ENCODE data around the gene ZDHHC3.

ZDHHC3 gene

DNA sequence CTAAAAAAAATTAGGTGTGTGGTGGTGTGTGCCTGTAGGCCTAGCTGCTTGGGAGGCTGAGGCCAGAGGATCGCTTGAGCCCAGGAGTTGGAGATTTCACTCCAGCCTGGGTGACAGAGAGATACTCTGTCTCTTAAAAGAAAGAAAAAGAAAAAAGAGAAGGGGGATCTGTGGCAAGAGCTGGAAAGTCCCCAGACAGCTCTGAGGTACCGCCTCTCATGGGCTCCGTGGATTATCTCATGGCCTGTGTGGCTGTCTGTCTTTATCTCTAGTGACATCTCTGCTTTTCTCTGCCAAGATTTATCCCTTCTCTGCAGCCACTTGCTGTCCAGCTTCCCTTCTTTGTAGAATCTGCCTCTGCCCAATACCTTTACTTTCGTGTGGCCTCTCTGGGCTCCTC lies 5.8 kb upstream of the ZDHHC3 start:
- TF ChIP-seq TAF1 (IDR thresholded peaks at IDR 0.05; ENCODE audit: borderline replicate concordance, insufficient read depth, low read length) = no peak
- no peak for TF ChIP-seq SIN3A (IDR thresholded peaks at IDR 0.05; ENCODE audit: borderline replicate concordance, insufficient read depth, low read length)
- TF ChIP-seq, protein P1, sequence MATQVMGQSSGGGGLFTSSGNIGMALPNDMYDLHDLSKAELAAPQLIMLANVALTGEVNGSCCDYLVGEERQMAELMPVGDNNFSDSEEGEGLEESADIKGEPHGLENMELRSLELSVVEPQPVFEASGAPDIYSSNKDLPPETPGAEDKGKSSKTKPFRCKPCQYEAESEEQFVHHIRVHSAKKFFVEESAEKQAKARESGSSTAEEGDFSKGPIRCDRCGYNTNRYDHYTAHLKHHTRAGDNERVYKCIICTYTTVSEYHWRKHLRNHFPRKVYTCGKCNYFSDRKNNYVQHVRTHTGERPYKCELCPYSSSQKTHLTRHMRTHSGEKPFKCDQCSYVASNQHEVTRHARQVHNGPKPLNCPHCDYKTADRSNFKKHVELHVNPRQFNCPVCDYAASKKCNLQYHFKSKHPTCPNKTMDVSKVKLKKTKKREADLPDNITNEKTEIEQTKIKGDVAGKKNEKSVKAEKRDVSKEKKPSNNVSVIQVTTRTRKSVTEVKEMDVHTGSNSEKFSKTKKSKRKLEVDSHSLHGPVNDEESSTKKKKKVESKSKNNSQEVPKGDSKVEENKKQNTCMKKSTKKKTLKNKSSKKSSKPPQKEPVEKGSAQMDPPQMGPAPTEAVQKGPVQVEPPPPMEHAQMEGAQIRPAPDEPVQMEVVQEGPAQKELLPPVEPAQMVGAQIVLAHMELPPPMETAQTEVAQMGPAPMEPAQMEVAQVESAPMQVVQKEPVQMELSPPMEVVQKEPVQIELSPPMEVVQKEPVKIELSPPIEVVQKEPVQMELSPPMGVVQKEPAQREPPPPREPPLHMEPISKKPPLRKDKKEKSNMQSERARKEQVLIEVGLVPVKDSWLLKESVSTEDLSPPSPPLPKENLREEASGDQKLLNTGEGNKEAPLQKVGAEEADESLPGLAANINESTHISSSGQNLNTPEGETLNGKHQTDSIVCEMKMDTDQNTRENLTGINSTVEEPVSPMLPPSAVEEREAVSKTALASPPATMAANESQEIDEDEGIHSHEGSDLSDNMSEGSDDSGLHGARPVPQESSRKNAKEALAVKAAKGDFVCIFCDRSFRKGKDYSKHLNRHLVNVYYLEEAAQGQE (IDR thresholded peaks at IDR 0.05; ENCODE audit: insufficient read depth in 1 of 2, low read depth in 2 of 2, low read length in 2 of 2) = no peak
- TF ChIP-seq FOXP2 (optimal IDR thresholded peaks at IDR 0.05; ENCODE audit: borderline replicate concordance, extremely low read depth, extremely low read length, insufficient read depth) = no peak
- TF ChIP-seq POLR2AphosphoS5 (IDR thresholded peaks at IDR 0.05; ENCODE audit: low read depth, low read length) = no peak

DNA sequence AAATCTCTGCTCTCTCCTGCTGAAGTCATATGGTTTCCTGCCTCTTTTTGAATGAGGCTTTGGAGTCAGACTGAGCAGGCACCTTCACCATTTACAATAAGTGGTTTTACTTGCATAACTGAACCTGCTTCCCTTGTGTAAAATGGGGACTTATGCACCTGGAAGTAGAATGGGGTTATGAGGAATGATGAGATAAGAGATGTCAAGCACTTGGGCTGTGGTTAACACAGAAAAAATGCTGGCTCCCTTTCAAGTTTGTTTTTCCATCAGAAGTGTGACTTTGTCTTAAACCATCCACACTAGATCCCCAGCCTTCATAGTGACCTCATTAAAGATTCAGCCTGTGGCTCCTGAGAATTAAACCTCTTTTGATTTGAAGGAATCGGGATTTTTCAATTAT lies 5.2 kb upstream of the ZDHHC3 start:
- TF ChIP-seq SIN3A (IDR thresholded peaks at IDR 0.05; ENCODE audit: borderline replicate concordance, insufficient read depth, low read length) = no peak
- TF ChIP-seq, protein P1 (IDR thresholded peaks at IDR 0.05; ENCODE audit: insufficient read depth in 1 of 2, low read depth in 2 of 2, low read length in 2 of 2) = no peak
- TF ChIP-seq FOXP2 (optimal IDR thresholded peaks at IDR 0.05; ENCODE audit: borderline replicate concordance, extremely low read depth, extremely low read length, insufficient read depth) = no peak
- no peak for TF ChIP-seq TAF1 (IDR thresholded peaks at IDR 0.05; ENCODE audit: borderline replicate concordance, insufficient read depth, low read length)
- TF ChIP-seq POLR2AphosphoS5 (IDR thresholded peaks at IDR 0.05; ENCODE audit: low read depth, low read length) = no peak

GRCh38 chr3:44974416-44974815 lies 1.6 kb downstream of the ZDHHC3 start:
- TF ChIP-seq, protein P1 (IDR thresholded peaks at IDR 0.05; ENCODE audit: insufficient read depth in 1 of 2, low read depth in 2 of 2, low read length in 2 of 2) = no peak
- TF ChIP-seq POLR2AphosphoS5 (IDR thresholded peaks at IDR 0.05; ENCODE audit: low read depth, low read length) (no peak), TAF1 (IDR thresholded peaks at IDR 0.05; ENCODE audit: borderline replicate concordance, insufficient read depth, low read length) (no peak), FOXP2 (optimal IDR thresholded peaks at IDR 0.05; ENCODE audit: borderline replicate concordance, extremely low read depth, extremely low read length, insufficient read depth) (no peak), SIN3A (IDR thresholded peaks at IDR 0.05; ENCODE audit: borderline replicate concordance, insufficient read depth, low read length) (no peak)

GRCh38 chr3:44970926-44971490 lies 5.0 kb downstream of the ZDHHC3 start:
- no peak for TF ChIP-seq SIN3A (IDR thresholded peaks at IDR 0.05; ENCODE audit: borderline replicate concordance, insufficient read depth, low read length)
- no peak for TF ChIP-seq TAF1 (IDR thresholded peaks at IDR 0.05; ENCODE audit: borderline replicate concordance, insufficient read depth, low read length)
- TF ChIP-seq, protein P1 (IDR thresholded peaks at IDR 0.05; ENCODE audit: insufficient read depth in 1 of 2, low read depth in 2 of 2, low read length in 2 of 2) = no peak
- TF ChIP-seq FOXP2 (optimal IDR thresholded peaks at IDR 0.05; ENCODE audit: borderline replicate concordance, extremely low read depth, extremely low read length, insufficient read depth) = no peak
- TF ChIP-seq POLR2AphosphoS5 (IDR thresholded peaks at IDR 0.05; ENCODE audit: low read depth, low read length) = no peak

GRCh38 chr3:44969828-44970179 lies 6.2 kb downstream of the ZDHHC3 start:
- no peak for TF ChIP-seq POLR2AphosphoS5 (IDR thresholded peaks at IDR 0.05; ENCODE audit: low read depth, low read length)
- TF ChIP-seq, protein P1 (IDR thresholded peaks at IDR 0.05; ENCODE audit: insufficient read depth in 1 of 2, low read depth in 2 of 2, low read length in 2 of 2) = no peak
- no peak for TF ChIP-seq TAF1 (IDR thresholded peaks at IDR 0.05; ENCODE audit: borderline replicate concordance, insufficient read depth, low read length)
- no peak for TF ChIP-seq FOXP2 (optimal IDR thresholded peaks at IDR 0.05; ENCODE audit: borderline replicate concordance, extremely low read depth, extremely low read length, insufficient read depth)
- no peak for TF ChIP-seq SIN3A (IDR thresholded peaks at IDR 0.05; ENCODE audit: borderline replicate concordance, insufficient read depth, low read length)
